Superior temporal gyrus (tissue), 1 donor: ENCODE data around the gene GRHPR.
"Not testable (repeated sequence)": the region's sequence is repeated elsewhere in the genome, so short reads cannot be mapped to it uniquely, and the experiment has no call there.

ENCODE experiments used
- DNase-seq: peaks from one replicate; pipeline ENCODE4 v3.0.0-alpha.2; 2016; ENCODE audit errors: extremely low spot score

Gene GRHPR

GRCh38 chr9:37447111-37447510 is 24.6 kb downstream of the GRHPR start:
- no peak for DNase-seq

- DNase-seq: peak; percentile 87
Measured at GRCh38 chr9:37449862-37450632, 27.6 kb downstream of the GRHPR start.

GRCh38 chr9:37451628-37452027 is 29.1 kb downstream of the GRHPR start:
- DNase-seq: no peak

GRCh38 chr9:37452611-37453010 is 30.1 kb downstream of the GRHPR start:
- no peak for DNase-seq

GRCh38 chr9:37453827-37454226 is 31.3 kb downstream of the GRHPR start:
- no peak for DNase-seq

GRCh38 chr9:37454238-37454637 is 31.7 kb downstream of the GRHPR start:
- DNase-seq: no peak

- DNase-seq: no peak
Measured at GRCh38 chr9:37455884-37456647, 33.6 kb downstream of the GRHPR start.

- no peak for DNase-seq
Measured at GRCh38 chr9:37456817-37457216, 34.3 kb downstream of the GRHPR start.

GRCh38 chr9:37464006-37464405 is 41.5 kb downstream of the GRHPR start:
- DNase-seq: no peak

- peak; percentile 58 for DNase-seq
Measured at GRCh38 chr9:37464426-37465248, 42.1 kb downstream of the GRHPR start.

GRCh38 chr9:37465249-37466036 is 42.9 kb downstream of the GRHPR start, which contains the start of gene ZBTB5:
Gene ZBTB5 (minus strand): TSS chr9:37465450. CDS start chr9:37442551, 22,899 bp downstream.
- DNase-seq: peak; percentile 100

- DNase-seq: peak; percentile 65
Measured at GRCh38 chr9:37466037-37466709, 43.7 kb downstream of the GRHPR start.

GRCh38 chr9:37467530-37467929 is 45.0 kb downstream of the GRHPR start:
- DNase-seq: not testable (repeated sequence)

GRCh38 chr9:37468620-37469019 is 46.1 kb downstream of the GRHPR start:
- DNase-seq: no peak

- DNase-seq: peak; percentile 68
Measured at GRCh38 chr9:37471942-37472684, 49.6 kb downstream of the GRHPR start.

- DNase-seq: not testable (repeated sequence)
Measured at GRCh38 chr9:37473982-37474381, 51.5 kb downstream of the GRHPR start.

GRCh38 chr9:37474438-37474837 is 51.9 kb downstream of the GRHPR start:
- no peak for DNase-seq

- DNase-seq: no peak
Measured at GRCh38 chr9:37476930-37477329, 54.4 kb downstream of the GRHPR start.

- DNase-seq: not testable (repeated sequence)
Measured at GRCh38 chr9:37477443-37477842, 54.9 kb downstream of the GRHPR start.
